Right atrium auricular region (tissue), 2 donors: ENCODE data around the gene MED17. TPM values are rescaled to one million over a fixed set of nuclear protein-coding genes. Genes with fewer than 3 reads are reported as not detected.

ENCODE experiments used
- DNase-seq: peaks from one replicate; pipeline ENCODE4 v3.0.0-alpha.2; 2019; ENCODE audit warnings: low spot score
- H3K27ac ChIP-seq, 2 donors: fragments of 200-600 bp; sonication (generic); 1 replicate in 1 of 2; 2 replicates in 1 of 2; pipeline ENCODE4 v1.5.1; 2016 to 2019
- H3K27me3 ChIP-seq, 2 donors: fragments of 200-600 bp; sonication (generic); one replicate each; pipeline versions ENCODE4 v1.5.1 to v1.6.0; 2017 to 2019
- H3K36me3 ChIP-seq: fragments of 200-600 bp; sonication (generic); one replicate; pipeline ENCODE4 v1.5.1; 2016
- H3K4me1 ChIP-seq, 2 donors: fragments of 200-600 bp; sonication (generic); one replicate each; pipeline versions ENCODE4 v1.5.1 to v1.6.0; 2017 to 2019
- H3K4me3 ChIP-seq, 2 donors: fragments of 200-600 bp; sonication (generic); 1 replicate in 1 of 2; 2 replicates in 1 of 2; pipeline ENCODE4 v1.5.1; 2017 to 2019; ENCODE audit warnings: mild to moderate bottlenecking in 1 of 2, moderate library complexity in 1 of 2
- H3K9me3 ChIP-seq, 2 donors: fragments of 200-600 bp; sonication (generic); one replicate each; pipeline ENCODE4 v1.5.1; 2019
- CTCF ChIP-seq, 2 donors: fragments of 200-600 bp; sonication (generic); IDR thresholded peaks; one replicate each; pipeline ENCODE4 v1.5.1; 2019; ENCODE audit warnings: antibody characterized with exemption in 2 of 2
- total RNA-seq, 2 donors: library from RNA; depleted of rRNA; stranded (reverse); fragments of >200 nt; gene quantifications; one replicate each; pipeline ENCODE4 v1.1.0, GENCODE V29; 2016

Gene MED17
- total RNA-seq, 2 donors from 2014 or later: 15.9 to 16.4 TPM

- DNase-seq: no peak
- H3K9me3 ChIP-seq: no peaks in the 10 kb centered on the region
- peaks cover 62% of the 10 kb centered on the region for H3K36me3 ChIP-seq
- H3K4me1 ChIP-seq: peaks cover 0 to 44% of the 10 kb centered on the region in 2 donors
- no peaks in the 10 kb centered on the region for H3K27me3 ChIP-seq
- no peak overlapping the region for H3K27ac ChIP-seq
- no peak for TF ChIP-seq CTCF (IDR thresholded peaks at IDR 0.05)
- H3K4me3 ChIP-seq: no peak overlapping the region
Measured at GRCh38 chr11:93738647-93739081, 45.4 kb upstream of the MED17 start.

- TF ChIP-seq CTCF (IDR thresholded peaks at IDR 0.05): no peak
- H3K27ac ChIP-seq: peak overlapping the region in 1 of 2 donors; percentile 93
- no peaks in the 10 kb centered on the region for H3K9me3 ChIP-seq
- no peak for DNase-seq
- peaks cover 0 to 40% of the 10 kb centered on the region in 2 donors for H3K4me1 ChIP-seq
- peak overlapping the region; percentile 86 to 92 for H3K4me3 ChIP-seq
- H3K27me3 ChIP-seq: no peaks in the 10 kb centered on the region
- H3K36me3 ChIP-seq: peaks cover 48% of the 10 kb centered on the region
Measured at GRCh38 chr11:93740031-93740729, 43.9 kb upstream of the MED17 start.

- Histone ChIP-seq H3K4me1 (peaks cover 0 to 40% of the 10 kb centered on the region in 2 donors), H3K9me3 (no peaks in the 10 kb centered on the region), H3K27ac (peak overlapping the region; percentile 91 to 93), H3K27me3 (no peaks in the 10 kb centered on the region), H3K36me3 (peaks cover 43% of the 10 kb centered on the region), H3K4me3 (peak overlapping the region; percentile 86 to 92)
- no peak for TF ChIP-seq CTCF (IDR thresholded peaks at IDR 0.05)
- DNase-seq: peak; percentile 69
Measured at GRCh38 chr11:93740730-93741093, 43.4 kb upstream of the MED17 start.

- H3K4me3 ChIP-seq: peak within 1 kb of the TSS; percentile 86 to 92
- no peak for TF ChIP-seq CTCF (IDR thresholded peaks at IDR 0.05)
- H3K9me3 ChIP-seq: no peaks in the 10 kb centered on the region
- peak within 1 kb of the TSS; percentile 91 to 93 for H3K27ac ChIP-seq
- peak; percentile 98 for DNase-seq
- H3K27me3 ChIP-seq: no peaks in the 10 kb centered on the region
- peaks cover 0 to 40% of the 10 kb centered on the region in 2 donors for H3K4me1 ChIP-seq
- peaks cover 37% of the 10 kb centered on the region for H3K36me3 ChIP-seq
Measured at GRCh38 chr11:93741094-93741881, 42.8 kb upstream of the MED17 start, which contains the start of the genes C11orf54 and TAF1D. Gene C11orf54, plus strand, starts transcription at chr11:93741672. Its CDS starts 5,722 bp downstream, at chr11:93747394. Gene TAF1D, minus strand, starts transcription at chr11:93741495. Its CDS starts 2,191 bp downstream, at chr11:93739304.

- no peak for DNase-seq
- Histone ChIP-seq H3K36me3 (peaks cover 31% of the 10 kb centered on the region), H3K27me3 (no peaks in the 10 kb centered on the region), H3K4me1 (peaks cover 0 to 39% of the 10 kb centered on the region in 2 donors), H3K9me3 (no peaks in the 10 kb centered on the region), H3K4me3 (peak overlapping the region; percentile 86 to 92), H3K27ac (peak overlapping the region; percentile 91 to 93)
- TF ChIP-seq CTCF (IDR thresholded peaks at IDR 0.05): no peak
Measured at GRCh38 chr11:93741882-93742226, 42.2 kb upstream of the MED17 start.
